Measurements from ENCODE around the gene PTAFR.

Gene PTAFR

GRCh38 chr1:28118640-28119307, 57.7 kb downstream of the PTAFR start:
- in situ Hi-C loops (cut with HindIII; ENCODE audit: low pct_unique_long_range_greater_than_20kb, low sequenced_read_pairs) = no loop called here
- TF ChIP-seq JUND (IDR thresholded peaks at IDR 0.05; ENCODE audit: low read depth) = no peak
- no peak for DNase-seq (ENCODE audit: low read depth in 1 of 2, low spot score in 1 of 2)

GRCh38 chr1:28115267-28115666, 61.2 kb downstream of the PTAFR start:
- in situ Hi-C loops (cut with HindIII; ENCODE audit: low pct_unique_long_range_greater_than_20kb, low sequenced_read_pairs) = no loop called here
- no peak for TF ChIP-seq JUND (IDR thresholded peaks at IDR 0.05; ENCODE audit: low read depth)
- DNase-seq (ENCODE audit: low read depth in 1 of 2, low spot score in 1 of 2) = no peak

- in situ Hi-C loops (cut with HindIII; ENCODE audit: low pct_unique_long_range_greater_than_20kb, low sequenced_read_pairs) = no loop called here
- TF ChIP-seq JUND (IDR thresholded peaks at IDR 0.05; ENCODE audit: low read depth) = no peak
- DNase-seq (ENCODE audit: low read depth in 1 of 2, low spot score in 1 of 2) = no peak
Measured at GRCh38 chr1:28114844-28115243, 61.6 kb downstream of the PTAFR start.

- in situ Hi-C loops (cut with HindIII; ENCODE audit: low pct_unique_long_range_greater_than_20kb, low sequenced_read_pairs) = no loop called here
- TF ChIP-seq JUND (IDR thresholded peaks at IDR 0.05; ENCODE audit: low read depth) = no peak
- no peak for DNase-seq (ENCODE audit: low read depth in 1 of 2, low spot score in 1 of 2)
Measured at GRCh38 chr1:28113242-28113572, 63.3 kb downstream of the PTAFR start.

GRCh38 chr1:28112388-28113241, 63.9 kb downstream of the PTAFR start:
- TF ChIP-seq JUND (IDR thresholded peaks at IDR 0.05; ENCODE audit: low read depth) = no peak
- in situ Hi-C loops (cut with HindIII; ENCODE audit: low pct_unique_long_range_greater_than_20kb, low sequenced_read_pairs) = no loop called here
- DNase-seq (ENCODE audit: low read depth in 1 of 2, low spot score in 1 of 2) = peak in 1 of 2 experiments; percentile 7

GRCh38 chr1:28111157-28111556, 65.3 kb downstream of the PTAFR start:
- TF ChIP-seq JUND (IDR thresholded peaks at IDR 0.05; ENCODE audit: low read depth) = no peak
- no peak for DNase-seq (ENCODE audit: low read depth in 1 of 2, low spot score in 1 of 2)
- in situ Hi-C loops (cut with HindIII; ENCODE audit: low pct_unique_long_range_greater_than_20kb, low sequenced_read_pairs) = no loop called here

GRCh38 chr1:28110555-28110954, 65.9 kb downstream of the PTAFR start:
- TF ChIP-seq JUND (IDR thresholded peaks at IDR 0.05; ENCODE audit: low read depth) = no peak
- DNase-seq (ENCODE audit: low read depth in 1 of 2, low spot score in 1 of 2) = no peak
- in situ Hi-C loops (cut with HindIII; ENCODE audit: low pct_unique_long_range_greater_than_20kb, low sequenced_read_pairs) = no loop called here

GRCh38 chr1:28109639-28110038, 66.9 kb downstream of the PTAFR start:
- DNase-seq (ENCODE audit: low read depth in 1 of 2, low spot score in 1 of 2) = no peak
- no peak for TF ChIP-seq JUND (IDR thresholded peaks at IDR 0.05; ENCODE audit: low read depth)
- in situ Hi-C loops (cut with HindIII; ENCODE audit: low pct_unique_long_range_greater_than_20kb, low sequenced_read_pairs) = no loop called here

GRCh38 chr1:28108001-28108400, 68.5 kb downstream of the PTAFR start:
- no peak for TF ChIP-seq JUND (IDR thresholded peaks at IDR 0.05; ENCODE audit: low read depth)
- in situ Hi-C loops (cut with HindIII; ENCODE audit: low pct_unique_long_range_greater_than_20kb, low sequenced_read_pairs) = no loop called here
- no peak for DNase-seq (ENCODE audit: low read depth in 1 of 2, low spot score in 1 of 2)

GRCh38 chr1:28104866-28105467, 71.5 kb downstream of the PTAFR start:
- no peak for TF ChIP-seq JUND (IDR thresholded peaks at IDR 0.05; ENCODE audit: low read depth)
- in situ Hi-C loops (cut with HindIII; ENCODE audit: low pct_unique_long_range_greater_than_20kb, low sequenced_read_pairs) = no loop called here
- DNase-seq (ENCODE audit: low read depth in 1 of 2, low spot score in 1 of 2) = peak; percentile 40 to 79

GRCh38 chr1:28102189-28102588, 74.3 kb downstream of the PTAFR start:
- in situ Hi-C loops (cut with HindIII; ENCODE audit: low pct_unique_long_range_greater_than_20kb, low sequenced_read_pairs) = no loop called here
- no peak for TF ChIP-seq JUND (IDR thresholded peaks at IDR 0.05; ENCODE audit: low read depth)
- no peak for DNase-seq (ENCODE audit: low read depth in 1 of 2, low spot score in 1 of 2)

GRCh38 chr1:28099050-28099769, 77.3 kb downstream of the PTAFR start:
- TF ChIP-seq JUND (IDR thresholded peaks at IDR 0.05; ENCODE audit: low read depth) = no peak

More at GRCh38 chr1:28099050-28099769, 77.3 kb downstream of the PTAFR start:
- no peak for DNase-seq (ENCODE audit: low read depth in 1 of 2, low spot score in 1 of 2)
- in situ Hi-C loops (cut with HindIII; ENCODE audit: low pct_unique_long_range_greater_than_20kb, low sequenced_read_pairs) = no loop called here

Measured in T47D (cell line).